ENCODE measurements around the gene PCMTD2. TPM values are rescaled to one million over a fixed set of nuclear protein-coding genes. Genes with fewer than 3 reads are reported as not detected.

The PCMTD2 gene
- polyA plus RNA-seq, 2 of the 4 experiments (the other 2 are of a cell fraction), result 19.9 to 41.8 TPM

DNA sequence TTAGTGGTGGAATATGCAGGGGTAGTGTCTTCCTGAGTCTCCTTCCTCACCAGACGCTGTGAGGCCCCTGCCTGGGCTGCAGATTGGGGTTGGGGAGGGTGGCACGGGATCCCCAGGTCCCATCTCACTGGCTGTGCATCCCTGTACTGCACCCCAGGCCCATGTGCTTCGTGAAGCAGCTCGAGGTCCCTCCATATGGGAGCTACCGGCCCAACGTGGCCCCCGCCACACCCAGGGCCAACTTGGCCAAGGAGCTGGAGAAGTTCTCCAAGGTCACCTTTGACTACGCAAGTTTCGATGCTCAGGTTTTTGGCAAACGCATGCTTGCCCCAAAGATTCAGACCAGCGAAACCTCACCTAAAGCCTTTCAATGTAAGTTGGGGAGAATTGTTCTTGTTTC lies 38.6 kb upstream of the PCMTD2 start (continued):
- TF ChIP-seq, protein P1, sequence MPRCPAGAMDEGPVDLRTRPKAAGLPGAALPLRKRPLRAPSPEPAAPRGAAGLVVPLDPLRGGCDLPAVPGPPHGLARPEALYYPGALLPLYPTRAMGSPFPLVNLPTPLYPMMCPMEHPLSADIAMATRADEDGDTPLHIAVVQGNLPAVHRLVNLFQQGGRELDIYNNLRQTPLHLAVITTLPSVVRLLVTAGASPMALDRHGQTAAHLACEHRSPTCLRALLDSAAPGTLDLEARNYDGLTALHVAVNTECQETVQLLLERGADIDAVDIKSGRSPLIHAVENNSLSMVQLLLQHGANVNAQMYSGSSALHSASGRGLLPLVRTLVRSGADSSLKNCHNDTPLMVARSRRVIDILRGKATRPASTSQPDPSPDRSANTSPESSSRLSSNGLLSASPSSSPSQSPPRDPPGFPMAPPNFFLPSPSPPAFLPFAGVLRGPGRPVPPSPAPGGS (IDR thresholded peaks at IDR 0.05), result no peak

DNA sequence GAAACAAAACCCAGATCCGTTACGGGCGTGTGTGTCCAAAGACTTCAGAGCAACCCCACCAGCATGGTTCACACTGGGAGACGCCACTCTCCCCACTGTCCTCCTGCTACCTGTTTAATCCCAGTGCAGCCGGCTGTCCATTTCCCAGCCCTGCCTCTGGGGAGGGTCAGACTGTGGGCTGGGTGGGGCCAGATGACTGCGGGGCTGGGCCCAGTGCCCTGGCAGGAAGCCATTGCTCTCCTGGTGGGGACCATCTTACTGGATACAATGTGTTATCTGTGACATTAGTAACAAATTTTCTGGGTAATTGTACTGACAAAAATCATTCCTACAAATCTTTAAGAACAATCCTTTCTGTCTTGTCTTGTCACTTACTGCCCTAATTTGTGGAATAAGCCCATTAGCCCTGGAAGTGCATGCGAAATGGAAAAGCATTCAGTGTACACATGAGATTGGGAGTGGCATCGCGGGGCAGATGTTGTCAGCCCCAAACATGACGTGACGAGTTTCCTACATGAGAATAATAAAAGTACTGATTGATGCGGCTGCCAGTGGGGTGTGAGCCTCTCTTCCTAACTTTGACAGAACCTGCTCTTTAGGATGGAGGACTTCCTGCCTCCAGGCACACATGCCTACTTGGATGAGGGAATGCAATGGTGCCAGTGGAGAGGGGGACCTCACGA lies 37.9 kb upstream of the PCMTD2 start:
- H3K4me2 ChIP-seq, result no peak overlapping the region
- ChIA-PET POLR2A (no interaction called here), CTCF (no interaction called here)
- H3K4me3 ChIP-seq, result no peak overlapping the region
- H3K4me1 ChIP-seq, result no peaks in the 10 kb centered on the region
- TF ChIP-seq, protein P2, sequence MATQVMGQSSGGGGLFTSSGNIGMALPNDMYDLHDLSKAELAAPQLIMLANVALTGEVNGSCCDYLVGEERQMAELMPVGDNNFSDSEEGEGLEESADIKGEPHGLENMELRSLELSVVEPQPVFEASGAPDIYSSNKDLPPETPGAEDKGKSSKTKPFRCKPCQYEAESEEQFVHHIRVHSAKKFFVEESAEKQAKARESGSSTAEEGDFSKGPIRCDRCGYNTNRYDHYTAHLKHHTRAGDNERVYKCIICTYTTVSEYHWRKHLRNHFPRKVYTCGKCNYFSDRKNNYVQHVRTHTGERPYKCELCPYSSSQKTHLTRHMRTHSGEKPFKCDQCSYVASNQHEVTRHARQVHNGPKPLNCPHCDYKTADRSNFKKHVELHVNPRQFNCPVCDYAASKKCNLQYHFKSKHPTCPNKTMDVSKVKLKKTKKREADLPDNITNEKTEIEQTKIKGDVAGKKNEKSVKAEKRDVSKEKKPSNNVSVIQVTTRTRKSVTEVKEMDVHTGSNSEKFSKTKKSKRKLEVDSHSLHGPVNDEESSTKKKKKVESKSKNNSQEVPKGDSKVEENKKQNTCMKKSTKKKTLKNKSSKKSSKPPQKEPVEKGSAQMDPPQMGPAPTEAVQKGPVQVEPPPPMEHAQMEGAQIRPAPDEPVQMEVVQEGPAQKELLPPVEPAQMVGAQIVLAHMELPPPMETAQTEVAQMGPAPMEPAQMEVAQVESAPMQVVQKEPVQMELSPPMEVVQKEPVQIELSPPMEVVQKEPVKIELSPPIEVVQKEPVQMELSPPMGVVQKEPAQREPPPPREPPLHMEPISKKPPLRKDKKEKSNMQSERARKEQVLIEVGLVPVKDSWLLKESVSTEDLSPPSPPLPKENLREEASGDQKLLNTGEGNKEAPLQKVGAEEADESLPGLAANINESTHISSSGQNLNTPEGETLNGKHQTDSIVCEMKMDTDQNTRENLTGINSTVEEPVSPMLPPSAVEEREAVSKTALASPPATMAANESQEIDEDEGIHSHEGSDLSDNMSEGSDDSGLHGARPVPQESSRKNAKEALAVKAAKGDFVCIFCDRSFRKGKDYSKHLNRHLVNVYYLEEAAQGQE (IDR thresholded peaks at IDR 0.05), result no peak
- TF ChIP-seq JUN (IDR thresholded peaks at IDR 0.05) (no peak), CBX8 (IDR thresholded peaks at IDR 0.05) (no peak), CHD2 (IDR thresholded peaks at IDR 0.05; ENCODE audit: low read length, partially characterized antibody) (no peak), FOSB (CRISPR knock-in tag; IDR thresholded peaks at IDR 0.05) (no peak), EP300 (IDR thresholded peaks at IDR 0.05) (no peak)
- TF ChIP-seq, protein P3, sequence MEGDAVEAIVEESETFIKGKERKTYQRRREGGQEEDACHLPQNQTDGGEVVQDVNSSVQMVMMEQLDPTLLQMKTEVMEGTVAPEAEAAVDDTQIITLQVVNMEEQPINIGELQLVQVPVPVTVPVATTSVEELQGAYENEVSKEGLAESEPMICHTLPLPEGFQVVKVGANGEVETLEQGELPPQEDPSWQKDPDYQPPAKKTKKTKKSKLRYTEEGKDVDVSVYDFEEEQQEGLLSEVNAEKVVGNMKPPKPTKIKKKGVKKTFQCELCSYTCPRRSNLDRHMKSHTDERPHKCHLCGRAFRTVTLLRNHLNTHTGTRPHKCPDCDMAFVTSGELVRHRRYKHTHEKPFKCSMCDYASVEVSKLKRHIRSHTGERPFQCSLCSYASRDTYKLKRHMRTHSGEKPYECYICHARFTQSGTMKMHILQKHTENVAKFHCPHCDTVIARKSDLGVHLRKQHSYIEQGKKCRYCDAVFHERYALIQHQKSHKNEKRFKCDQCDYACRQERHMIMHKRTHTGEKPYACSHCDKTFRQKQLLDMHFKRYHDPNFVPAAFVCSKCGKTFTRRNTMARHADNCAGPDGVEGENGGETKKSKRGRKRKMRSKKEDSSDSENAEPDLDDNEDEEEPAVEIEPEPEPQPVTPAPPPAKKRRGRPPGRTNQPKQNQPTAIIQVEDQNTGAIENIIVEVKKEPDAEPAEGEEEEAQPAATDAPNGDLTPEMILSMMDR (IDR thresholded peaks at IDR 0.05), result no peak
- TF ChIP-seq, protein P4, sequence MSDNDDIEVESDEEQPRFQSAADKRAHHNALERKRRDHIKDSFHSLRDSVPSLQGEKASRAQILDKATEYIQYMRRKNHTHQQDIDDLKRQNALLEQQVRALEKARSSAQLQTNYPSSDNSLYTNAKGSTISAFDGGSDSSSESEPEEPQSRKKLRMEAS (IDR thresholded peaks at IDR 0.05), result no peak
- ATAC-seq, result no peak
- no peak for DNase-seq (ENCODE audit: low read depth in 1 of 2, low spot score in 1 of 2)
- 68% methylated on average over 13 of the region's 13 CpGs for WGBS (ENCODE audit: missing lambda C conversion rate)
- no peaks in the 10 kb centered on the region for H3K9me3 ChIP-seq
- FAIRE-seq, result no peak
- no peak overlapping the region for H3K27ac ChIP-seq

DNA sequence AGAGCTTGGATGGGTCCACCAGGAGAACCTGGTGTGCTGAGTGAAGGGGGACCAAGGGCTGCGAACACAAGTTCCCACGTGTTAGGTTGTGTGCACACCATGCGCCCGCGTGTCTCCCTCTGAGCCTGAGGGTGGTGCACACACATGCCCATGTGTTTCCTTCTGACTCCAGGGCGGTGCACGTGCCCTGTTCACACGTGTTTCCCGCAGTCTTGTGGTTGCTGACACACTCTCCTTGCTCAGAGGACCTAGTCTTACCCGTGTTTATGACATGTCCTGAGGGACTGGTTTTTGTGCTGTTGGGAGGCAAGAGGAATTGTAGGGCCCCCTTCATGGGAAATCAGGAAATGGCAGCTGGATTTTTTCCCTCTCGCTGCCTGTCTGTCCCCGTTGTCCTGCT lies 36.3 kb upstream of the PCMTD2 start:
- Histone ChIP-seq H3K4me2 (no peak overlapping the region), H3K4me1 (no peaks in the 10 kb centered on the region), H3K27ac (no peak overlapping the region), H3K9me3 (no peaks in the 10 kb centered on the region), H3K4me3 (no peak overlapping the region)
- ChIA-PET CTCF (no interaction called here), POLR2A (no interaction called here)
- TF ChIP-seq MAFK (IDR thresholded peaks at IDR 0.05; ENCODE audit: partially characterized antibody), result no peak
- TF ChIP-seq NPAS2 (CRISPR knock-in tag; IDR thresholded peaks at IDR 0.05; ENCODE audit: borderline replicate concordance), result no peak
- TF ChIP-seq MAZ (IDR thresholded peaks at IDR 0.05; ENCODE audit: borderline replicate concordance, low read depth, low read length), result no peak
- TF ChIP-seq, protein P1 (IDR thresholded peaks at IDR 0.05), result no peak
- TF ChIP-seq EP300 (IDR thresholded peaks at IDR 0.05), result no peak
- no peak for TF ChIP-seq EHF (CRISPR knock-in tag; IDR thresholded peaks at IDR 0.05)
- no peak for TF ChIP-seq RFX5 (IDR thresholded peaks at IDR 0.05)
- TF ChIP-seq POLR2A (IDR thresholded peaks at IDR 0.05; ENCODE audit: low read length), result no peak
- TF ChIP-seq TFCP2L1 (CRISPR knock-in tag; IDR thresholded peaks at IDR 0.05), result no peak
- TF ChIP-seq FOSL2 (IDR thresholded peaks at IDR 0.05), result no peak
- no peak for TF ChIP-seq FOSL2 (CRISPR knock-in tag; IDR thresholded peaks at IDR 0.05)
- DNase-seq (ENCODE audit: low read depth in 1 of 2, low spot score in 1 of 2) (no peak), ATAC-seq (no peak), FAIRE-seq (no peak)
- WGBS (ENCODE audit: missing lambda C conversion rate), result 62% methylated on average over 12 of the region's 12 CpGs
